Measurements from ENCODE around the gene PIEZO2. TPM values are rescaled to one million over a fixed set of nuclear protein-coding genes. Genes with fewer than 3 reads are reported as not detected.

Gene PIEZO2
- polyA plus RNA-seq, 1 donor from 2014 or later: 0.30 TPM

DNA sequence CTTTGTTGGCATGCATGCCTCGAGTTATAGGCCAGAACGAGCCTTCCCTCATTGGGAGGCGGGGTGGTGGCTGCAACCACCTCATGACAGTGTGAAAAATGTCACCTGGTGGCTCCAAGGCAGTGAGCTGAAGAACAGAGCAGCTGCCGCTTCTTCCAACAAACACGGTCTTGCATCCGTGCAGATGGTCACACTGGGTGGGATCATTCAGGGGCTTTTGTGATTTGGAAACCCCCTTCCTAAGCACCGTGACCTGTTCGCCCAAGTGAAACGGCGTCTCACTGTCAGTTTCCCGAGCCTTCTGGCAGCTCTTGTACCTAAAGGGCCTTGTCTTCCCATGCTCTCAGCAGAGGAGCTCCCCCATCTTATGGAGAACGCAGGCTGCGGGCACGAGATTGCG lies 463.9 kb downstream of the PIEZO2 start:
- TF ChIP-seq SMC3 (conservative IDR thresholded peaks at IDR 0.05; ENCODE audit: poor library complexity): no peak
- TF ChIP-seq MXI1 (conservative IDR thresholded peaks at IDR 0.05; ENCODE audit: poor library complexity, severe bottlenecking): no peak
- TF ChIP-seq POLR2AphosphoS5 (IDR thresholded peaks at IDR 0.05): no peak
- TF ChIP-seq TAF1 (IDR thresholded peaks at IDR 0.05; ENCODE audit: low read depth): no peak
- TF ChIP-seq, protein P1, sequence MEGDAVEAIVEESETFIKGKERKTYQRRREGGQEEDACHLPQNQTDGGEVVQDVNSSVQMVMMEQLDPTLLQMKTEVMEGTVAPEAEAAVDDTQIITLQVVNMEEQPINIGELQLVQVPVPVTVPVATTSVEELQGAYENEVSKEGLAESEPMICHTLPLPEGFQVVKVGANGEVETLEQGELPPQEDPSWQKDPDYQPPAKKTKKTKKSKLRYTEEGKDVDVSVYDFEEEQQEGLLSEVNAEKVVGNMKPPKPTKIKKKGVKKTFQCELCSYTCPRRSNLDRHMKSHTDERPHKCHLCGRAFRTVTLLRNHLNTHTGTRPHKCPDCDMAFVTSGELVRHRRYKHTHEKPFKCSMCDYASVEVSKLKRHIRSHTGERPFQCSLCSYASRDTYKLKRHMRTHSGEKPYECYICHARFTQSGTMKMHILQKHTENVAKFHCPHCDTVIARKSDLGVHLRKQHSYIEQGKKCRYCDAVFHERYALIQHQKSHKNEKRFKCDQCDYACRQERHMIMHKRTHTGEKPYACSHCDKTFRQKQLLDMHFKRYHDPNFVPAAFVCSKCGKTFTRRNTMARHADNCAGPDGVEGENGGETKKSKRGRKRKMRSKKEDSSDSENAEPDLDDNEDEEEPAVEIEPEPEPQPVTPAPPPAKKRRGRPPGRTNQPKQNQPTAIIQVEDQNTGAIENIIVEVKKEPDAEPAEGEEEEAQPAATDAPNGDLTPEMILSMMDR (IDR thresholded peaks at IDR 0.05; ENCODE audit: poor library complexity, severe bottlenecking): no peak
- no peak for TF ChIP-seq EP300 (conservative IDR thresholded peaks at IDR 0.05; ENCODE audit: poor library complexity, severe bottlenecking)
- TF ChIP-seq, protein P2, sequence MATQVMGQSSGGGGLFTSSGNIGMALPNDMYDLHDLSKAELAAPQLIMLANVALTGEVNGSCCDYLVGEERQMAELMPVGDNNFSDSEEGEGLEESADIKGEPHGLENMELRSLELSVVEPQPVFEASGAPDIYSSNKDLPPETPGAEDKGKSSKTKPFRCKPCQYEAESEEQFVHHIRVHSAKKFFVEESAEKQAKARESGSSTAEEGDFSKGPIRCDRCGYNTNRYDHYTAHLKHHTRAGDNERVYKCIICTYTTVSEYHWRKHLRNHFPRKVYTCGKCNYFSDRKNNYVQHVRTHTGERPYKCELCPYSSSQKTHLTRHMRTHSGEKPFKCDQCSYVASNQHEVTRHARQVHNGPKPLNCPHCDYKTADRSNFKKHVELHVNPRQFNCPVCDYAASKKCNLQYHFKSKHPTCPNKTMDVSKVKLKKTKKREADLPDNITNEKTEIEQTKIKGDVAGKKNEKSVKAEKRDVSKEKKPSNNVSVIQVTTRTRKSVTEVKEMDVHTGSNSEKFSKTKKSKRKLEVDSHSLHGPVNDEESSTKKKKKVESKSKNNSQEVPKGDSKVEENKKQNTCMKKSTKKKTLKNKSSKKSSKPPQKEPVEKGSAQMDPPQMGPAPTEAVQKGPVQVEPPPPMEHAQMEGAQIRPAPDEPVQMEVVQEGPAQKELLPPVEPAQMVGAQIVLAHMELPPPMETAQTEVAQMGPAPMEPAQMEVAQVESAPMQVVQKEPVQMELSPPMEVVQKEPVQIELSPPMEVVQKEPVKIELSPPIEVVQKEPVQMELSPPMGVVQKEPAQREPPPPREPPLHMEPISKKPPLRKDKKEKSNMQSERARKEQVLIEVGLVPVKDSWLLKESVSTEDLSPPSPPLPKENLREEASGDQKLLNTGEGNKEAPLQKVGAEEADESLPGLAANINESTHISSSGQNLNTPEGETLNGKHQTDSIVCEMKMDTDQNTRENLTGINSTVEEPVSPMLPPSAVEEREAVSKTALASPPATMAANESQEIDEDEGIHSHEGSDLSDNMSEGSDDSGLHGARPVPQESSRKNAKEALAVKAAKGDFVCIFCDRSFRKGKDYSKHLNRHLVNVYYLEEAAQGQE (IDR thresholded peaks at IDR 0.05; ENCODE audit: borderline replicate concordance): no peak
- TF ChIP-seq EZH2 (IDR thresholded peaks at IDR 0.05; ENCODE audit: borderline replicate concordance, insufficient read depth, low read length, poor library complexity, severe bottlenecking): no peak
- no peak for TF ChIP-seq RAD21 (conservative IDR thresholded peaks at IDR 0.05)
- Histone ChIP-seq H3K9me2 (ENCODE audit: insufficient read depth, low read length) (no peaks in the 10 kb centered on the region), H3K9me3 (ENCODE audit: low read length) (no peaks in the 10 kb centered on the region), H2AFZ (ENCODE audit: low read depth, low read length) (no peak overlapping the region), H4K20me1 (ENCODE audit: insufficient read depth) (no peaks in the 10 kb centered on the region), H3K9ac (ENCODE audit: low read length) (no peak overlapping the region), H3K27ac (ENCODE audit: low read length) (no peak overlapping the region), H3K36me3 (ENCODE audit: insufficient read depth, low read length) (no peaks in the 10 kb centered on the region), H3K27me3 (ENCODE audit: insufficient read depth, low read depth, low read length) (no peaks in the 10 kb centered on the region), H3K4me3 (ENCODE audit: low read length) (no peak overlapping the region), H3K4me2 (ENCODE audit: low read length) (no peak overlapping the region), H3K79me2 (replicated peaks; ENCODE audit: insufficient read depth, low read length) (no peaks in the 10 kb centered on the region), H3F3A (ENCODE audit: insufficient read depth, low read length, poor library complexity, severe bottlenecking) (no peaks in the 10 kb centered on the region)

DNA sequence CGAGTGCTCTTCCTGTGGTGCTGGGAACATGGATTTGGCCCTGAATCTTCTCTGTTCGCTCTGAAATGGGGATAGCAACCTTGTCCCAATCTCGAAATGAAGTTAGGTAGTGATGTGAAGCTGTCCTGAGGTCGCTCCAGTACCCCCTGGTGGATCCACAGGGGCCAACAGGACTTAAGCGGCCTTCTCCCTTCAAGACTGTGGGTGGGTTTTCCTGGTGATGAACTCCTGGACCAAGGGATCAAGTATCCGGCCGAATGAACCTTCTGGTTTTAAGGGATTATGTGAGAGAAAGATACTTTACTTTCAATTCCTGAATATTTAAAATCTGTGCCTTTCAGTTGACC lies 467.0 kb downstream of the PIEZO2 start:
- Histone ChIP-seq H3K27ac (ENCODE audit: low read length) (no peak overlapping the region), H3K4me2 (ENCODE audit: low read length) (no peak overlapping the region), H3K9me2 (ENCODE audit: insufficient read depth, low read length) (no peaks in the 10 kb centered on the region), H3K79me2 (replicated peaks; ENCODE audit: insufficient read depth, low read length) (no peaks in the 10 kb centered on the region), H3F3A (ENCODE audit: insufficient read depth, low read length, poor library complexity, severe bottlenecking) (no peaks in the 10 kb centered on the region), H3K4me3 (ENCODE audit: low read length) (no peak overlapping the region), H2AFZ (ENCODE audit: low read depth, low read length) (no peak overlapping the region), H3K9ac (ENCODE audit: low read length) (no peak overlapping the region), H4K20me1 (ENCODE audit: insufficient read depth) (no peaks in the 10 kb centered on the region), H3K27me3 (ENCODE audit: insufficient read depth, low read depth, low read length) (no peaks in the 10 kb centered on the region), H3K36me3 (ENCODE audit: insufficient read depth, low read length) (no peaks in the 10 kb centered on the region), H3K9me3 (ENCODE audit: low read length) (no peaks in the 10 kb centered on the region)
- TF ChIP-seq, protein P2 (IDR thresholded peaks at IDR 0.05; ENCODE audit: borderline replicate concordance): no peak
- TF ChIP-seq EP300 (conservative IDR thresholded peaks at IDR 0.05; ENCODE audit: poor library complexity, severe bottlenecking) (no peak), RAD21 (conservative IDR thresholded peaks at IDR 0.05) (no peak), MXI1 (conservative IDR thresholded peaks at IDR 0.05; ENCODE audit: poor library complexity, severe bottlenecking) (no peak), POLR2AphosphoS5 (IDR thresholded peaks at IDR 0.05) (no peak), TAF1 (IDR thresholded peaks at IDR 0.05; ENCODE audit: low read depth) (no peak), SMC3 (conservative IDR thresholded peaks at IDR 0.05; ENCODE audit: poor library complexity) (no peak), EZH2 (IDR thresholded peaks at IDR 0.05; ENCODE audit: borderline replicate concordance, insufficient read depth, low read length, poor library complexity, severe bottlenecking) (no peak)
- TF ChIP-seq, protein P1 (IDR thresholded peaks at IDR 0.05; ENCODE audit: poor library complexity, severe bottlenecking): no peak
